Tibial nerve (tissue), 4 donors: ENCODE measurements around the gene B4GALNT2.

Source experiments
- CTCF ChIP-seq, 5 experiments: fragments of 200-600 bp in 3 of 5; fragments of 450-650 bp in 2 of 5; sonication (generic) in 3 of 5; IDR thresholded peaks; one replicate each; pipeline ENCODE4 v1.5.1; 2016 to 2019; ENCODE audit warnings: antibody characterized with exemption in 5 of 5, mild to moderate bottlenecking in 3 of 5, moderate library complexity in 2 of 5
- EP300 ChIP-seq, 2 donors: sonication (generic); formaldehyde crosslinking; IDR thresholded peaks; one replicate each; pipeline ENCODE4 v1.6.1; 2017; ENCODE audit warnings: antibody characterized with exemption in 2 of 2, mild to moderate bottlenecking in 1 of 2
- POLR2A ChIP-seq, 2 donors: fragments of 450-650 bp; IDR thresholded peaks; one replicate each; pipeline ENCODE4 v1.6.1; 2017; ENCODE audit warnings: antibody characterized with exemption in 2 of 2, mild to moderate bottlenecking in 2 of 2, moderate library complexity in 2 of 2

GRCh38 chr17:49125449-49125848 is 7.1 kb upstream of the B4GALNT2 start:
- no peak for TF ChIP-seq CTCF (IDR thresholded peaks at IDR 0.05)
- TF ChIP-seq POLR2A (IDR thresholded peaks at IDR 0.05), result no peak
- TF ChIP-seq EP300 (IDR thresholded peaks at IDR 0.05), result no peak
